ENCODE data around the gene CDCA5. TPM values are rescaled to one million over a fixed set of nuclear protein-coding genes. Genes with fewer than 3 reads are reported as not detected.

The CDCA5 gene
- total RNA-seq, 1 donor from 2014 or later = 14.8 TPM

- no peak for TF ChIP-seq CTCF (IDR thresholded peaks at IDR 0.05; ENCODE audit: unreplicated experiment)
- Mint-ChIP-seq H3K36me3 (ENCODE audit: low read depth, unreplicated experiment) (peaks cover 10% of the 10 kb centered on the region), H3K4me1 (ENCODE audit: unreplicated experiment) (peaks cover 16% of the 10 kb centered on the region), H3K9me3 (ENCODE audit: unreplicated experiment) (no peaks in the 10 kb centered on the region), H3K4me3 (ENCODE audit: unreplicated experiment) (no peak overlapping the region), H3K27me3 (ENCODE audit: unreplicated experiment) (peaks cover 8% of the 10 kb centered on the region), H3K27ac (ENCODE audit: unreplicated experiment) (no peak overlapping the region)
- no peak for DNase-seq (ENCODE audit: low spot score)
These were observed 3.0 kb upstream of the CDCA5 start for GRCh38 chr11:65086809-65087208.

- H3K36me3 Mint-ChIP-seq (ENCODE audit: low read depth, unreplicated experiment) = peaks cover 14% of the 10 kb centered on the region
- H3K9me3 Mint-ChIP-seq (ENCODE audit: unreplicated experiment) = no peaks in the 10 kb centered on the region
- H3K4me1 Mint-ChIP-seq (ENCODE audit: unreplicated experiment) = peaks cover 16% of the 10 kb centered on the region
- peaks cover 10% of the 10 kb centered on the region for H3K27me3 Mint-ChIP-seq (ENCODE audit: unreplicated experiment)
- no peak for TF ChIP-seq CTCF (IDR thresholded peaks at IDR 0.05; ENCODE audit: unreplicated experiment)
- DNase-seq (ENCODE audit: low spot score) = no peak
- H3K4me3 Mint-ChIP-seq (ENCODE audit: unreplicated experiment) = peak overlapping the region; percentile 98
- peak overlapping the region; percentile 44 for H3K27ac Mint-ChIP-seq (ENCODE audit: unreplicated experiment)
These were observed 1.6 kb upstream of the CDCA5 start for GRCh38 chr11:65085446-65085845.

GRCh38 chr11:65084598-65085375, 947 bp upstream of the CDCA5 start:
- H3K27ac Mint-ChIP-seq (ENCODE audit: unreplicated experiment) = peak overlapping the region; percentile 87
- peaks cover 14% of the 10 kb centered on the region for H3K36me3 Mint-ChIP-seq (ENCODE audit: low read depth, unreplicated experiment)
- TF ChIP-seq CTCF (IDR thresholded peaks at IDR 0.05; ENCODE audit: unreplicated experiment) = no peak
- H3K9me3 Mint-ChIP-seq (ENCODE audit: unreplicated experiment) = no peaks in the 10 kb centered on the region
- H3K4me3 Mint-ChIP-seq (ENCODE audit: unreplicated experiment) = peak overlapping the region; percentile 98
- peaks cover 16% of the 10 kb centered on the region for H3K4me1 Mint-ChIP-seq (ENCODE audit: unreplicated experiment)
- H3K27me3 Mint-ChIP-seq (ENCODE audit: unreplicated experiment) = peaks cover 10% of the 10 kb centered on the region
- DNase-seq (ENCODE audit: low spot score) = no peak

GRCh38 chr11:65083134-65083833, 556 bp downstream of the CDCA5 start:
- peak overlapping the region; percentile 93 for H3K27ac Mint-ChIP-seq (ENCODE audit: unreplicated experiment)
- H3K27me3 Mint-ChIP-seq (ENCODE audit: unreplicated experiment) = peaks cover 12% of the 10 kb centered on the region
- no peak for TF ChIP-seq CTCF (IDR thresholded peaks at IDR 0.05; ENCODE audit: unreplicated experiment)
- peak overlapping the region; percentile 98 for H3K4me3 Mint-ChIP-seq (ENCODE audit: unreplicated experiment)
- peaks cover 16% of the 10 kb centered on the region for H3K4me1 Mint-ChIP-seq (ENCODE audit: unreplicated experiment)
- peaks cover 9% of the 10 kb centered on the region for H3K36me3 Mint-ChIP-seq (ENCODE audit: low read depth, unreplicated experiment)
- H3K9me3 Mint-ChIP-seq (ENCODE audit: unreplicated experiment) = no peaks in the 10 kb centered on the region
- no peak for DNase-seq (ENCODE audit: low spot score)
